ENCODE results near the gene PAX2. TPM values are rescaled to one million over a fixed set of nuclear protein-coding genes. Genes with fewer than 3 reads are reported as not detected.

PAX2 gene
- total RNA-seq, 1 donor from 2014 or later = not detected

- Histone ChIP-seq H3K9me3 (no peaks in the 10 kb centered on the region), H3K27me3 (no peaks in the 10 kb centered on the region), H3K36me3 (no peaks in the 10 kb centered on the region), H3K27ac (no peak overlapping the region), H3K4me1 (no peaks in the 10 kb centered on the region), H3K4me3 (no peak overlapping the region)
- no peak for DNase-seq (ENCODE audit: low spot score in 2 of 2)
- intact Hi-C loops (cut with DNase I) = no loop called here
- TF ChIP-seq CTCF (IDR thresholded peaks at IDR 0.05) = no peak
Observed at GRCh38 chr10:100779329-100779728, 33.9 kb downstream of the PAX2 start.

- H3K4me3 ChIP-seq = no peak overlapping the region
- intact Hi-C loops (cut with DNase I) = no loop called here
- no peaks in the 10 kb centered on the region for H3K36me3 ChIP-seq
- H3K27me3 ChIP-seq = no peaks in the 10 kb centered on the region
- H3K4me1 ChIP-seq = no peaks in the 10 kb centered on the region
- no peak overlapping the region for H3K27ac ChIP-seq
- no peaks in the 10 kb centered on the region for H3K9me3 ChIP-seq
- no peak for DNase-seq (ENCODE audit: low spot score in 2 of 2)
- no peak for TF ChIP-seq CTCF (IDR thresholded peaks at IDR 0.05)
Observed at GRCh38 chr10:100780324-100780723, 34.9 kb downstream of the PAX2 start.

GRCh38 chr10:100781145-100781665, 35.8 kb downstream of the PAX2 start:
- Histone ChIP-seq H3K9me3 (no peaks in the 10 kb centered on the region), H3K4me1 (no peaks in the 10 kb centered on the region), H3K27ac (no peak overlapping the region), H3K4me3 (no peak overlapping the region), H3K27me3 (no peaks in the 10 kb centered on the region), H3K36me3 (no peaks in the 10 kb centered on the region)
- no peak for DNase-seq (ENCODE audit: low spot score in 2 of 2)
- intact Hi-C loops (cut with DNase I) = no loop called here
- TF ChIP-seq CTCF (IDR thresholded peaks at IDR 0.05) = no peak

- no peaks in the 10 kb centered on the region for H3K4me1 ChIP-seq
- H3K27me3 ChIP-seq = no peaks in the 10 kb centered on the region
- TF ChIP-seq CTCF (IDR thresholded peaks at IDR 0.05) = no peak
- no peaks in the 10 kb centered on the region for H3K36me3 ChIP-seq
- H3K4me3 ChIP-seq = no peak overlapping the region
- intact Hi-C loops (cut with DNase I) = no loop called here
- no peak for DNase-seq (ENCODE audit: low spot score in 2 of 2)
- no peaks in the 10 kb centered on the region for H3K9me3 ChIP-seq
- no peak overlapping the region for H3K27ac ChIP-seq
Observed at GRCh38 chr10:100782461-100783244, 37.3 kb downstream of the PAX2 start.

GRCh38 chr10:100784126-100784525, 38.7 kb downstream of the PAX2 start:
- no peak for TF ChIP-seq CTCF (IDR thresholded peaks at IDR 0.05)
- no peak for DNase-seq (ENCODE audit: low spot score in 2 of 2)
- intact Hi-C loops (cut with DNase I) = no loop called here
- Histone ChIP-seq H3K36me3 (no peaks in the 10 kb centered on the region), H3K27me3 (no peaks in the 10 kb centered on the region), H3K27ac (no peak overlapping the region), H3K4me1 (no peaks in the 10 kb centered on the region), H3K9me3 (no peaks in the 10 kb centered on the region), H3K4me3 (no peak overlapping the region)
